ENCODE results near the gene PEX3. TPM values are rescaled to one million over a fixed set of nuclear protein-coding genes. Genes with fewer than 3 reads are reported as not detected.
"Not testable (repeated sequence)": the region's sequence is repeated elsewhere in the genome, so short reads cannot be mapped to it uniquely, and the experiment has no call there.

PEX3 gene
- total and polyA plus RNA-seq, 7 experiments from 2014 or later, result 10.9 to 28.8 (median 25.4) TPM

DNA sequence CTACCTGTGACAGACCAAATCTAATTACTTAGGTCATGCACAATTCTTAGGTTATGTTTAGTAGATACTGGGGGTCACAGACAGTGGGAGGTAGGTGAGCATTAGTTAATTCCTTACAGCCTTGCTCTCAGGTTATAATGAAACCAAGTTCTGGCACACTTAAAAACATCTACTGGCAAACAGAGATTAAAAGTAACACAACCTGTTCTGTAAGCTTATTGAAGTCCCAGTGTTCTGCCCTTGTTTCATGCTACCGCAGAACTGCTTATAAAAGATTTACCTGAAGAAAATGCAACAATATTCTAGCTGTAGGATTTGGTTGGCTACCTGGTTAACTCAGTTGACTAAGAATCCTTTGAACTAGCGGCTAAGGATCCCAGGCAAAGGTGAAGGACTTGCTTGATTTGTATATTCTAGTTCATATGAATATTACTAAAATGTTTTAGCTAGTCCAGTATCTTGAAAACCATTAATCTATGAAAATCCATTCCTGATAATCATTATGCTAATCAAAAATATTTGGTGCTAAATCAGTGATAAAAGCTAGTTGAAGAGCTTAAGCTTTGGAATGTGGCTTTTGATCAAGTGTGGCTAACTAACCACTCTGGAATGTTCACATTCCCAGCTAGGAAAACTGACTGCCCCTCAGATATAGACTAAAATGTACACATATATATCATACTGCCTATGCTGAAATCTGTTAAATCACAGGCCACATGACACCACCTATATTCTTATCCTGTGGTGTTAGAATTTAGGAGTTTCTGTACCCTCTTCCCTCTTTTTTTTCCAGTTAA is 7.2 kb downstream of the PEX3 start:
- intact Hi-C loops (cut with micrococcal nuclease), result no loop called here
- no peaks in the 10 kb centered on the region for H3K9me3 Mint-ChIP-seq
- no peak for DNase-seq
- H3K9me3 ChIP-seq (ENCODE audit: control insufficient read depth in 2 of 3, low read length in 3 of 3), result no peaks in the 10 kb centered on the region
- H3K4me1 Mint-ChIP-seq, result peaks cover 20 to 46% (median 35%) of the 10 kb centered on the region in 7 donors
- peaks cover 0 to 35% (median 0%) of the 10 kb centered on the region in 3 experiments for H3K36me3 ChIP-seq (ENCODE audit: control insufficient read depth in 2 of 3, insufficient read depth in 3 of 3, low read length in 3 of 3)
- H3K4me3 ChIP-seq (ENCODE audit: low read length), result no peak overlapping the region
- no peak overlapping the region for H3K27ac ChIP-seq (ENCODE audit: low read depth, low read length)
- no peak for ATAC-seq
- CTCF ChIA-PET, result interaction anchor here (0.6 to 1.2 kb wide), 2 partner anchors 30 to 1200 kb away, joined by 3 to 4 read pairs; no protein-coding TSS in a partner anchor
- peaks cover 0 to 3% of the 10 kb centered on the region in 2 donors for H3K4me1 ChIP-seq (ENCODE audit: control insufficient read depth in 2 of 2, insufficient read depth in 2 of 2, low read length in 2 of 2)
- H3K36me3 Mint-ChIP-seq, result peaks cover 5 to 29% (median 23%) of the 10 kb centered on the region in 5 donors
- H3K27me3 ChIP-seq (ENCODE audit: control insufficient read depth in 2 of 2, insufficient read depth in 2 of 2, low read length in 2 of 2), result no peaks in the 10 kb centered on the region
- peak overlapping the region in 1 of 9 donors; percentile 4 for H3K27ac Mint-ChIP-seq
- no peaks in the 10 kb centered on the region for H3K27me3 Mint-ChIP-seq
- no peak overlapping the region for H3K4me3 Mint-ChIP-seq
- POLR2A ChIA-PET, result no interaction called here

DNA sequence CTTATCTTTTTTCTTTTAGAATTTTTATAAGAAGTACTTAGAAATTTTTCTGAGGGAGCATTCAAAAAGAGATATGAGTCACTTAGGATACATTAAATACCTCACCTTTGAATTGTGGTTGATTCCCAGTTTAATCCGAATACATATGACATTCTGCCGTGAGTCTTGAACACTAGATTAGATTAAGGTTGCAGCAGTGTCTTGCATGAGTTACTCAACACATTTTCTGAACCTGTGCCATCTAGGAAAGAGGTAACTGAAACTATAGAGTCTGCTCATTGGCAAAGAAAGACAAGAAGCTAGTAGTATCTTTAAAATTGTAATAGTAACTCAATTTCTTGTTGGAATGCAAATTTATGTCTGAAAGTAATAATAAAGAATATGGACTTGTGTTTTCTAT is 14.9 kb downstream of the PEX3 start:
- ChIA-PET POLR2A (interaction anchor here (0.7 kb wide), 1 partner anchor 31 kb away, joined by 3 read pairs; no protein-coding TSS in a partner anchor), CTCF (no interaction called here)
- no peak for DNase-seq
- Histone ChIP-seq H3K4me3 (ENCODE audit: low read length) (no peak overlapping the region), H3K27me3 (ENCODE audit: control insufficient read depth in 2 of 2, insufficient read depth in 2 of 2, low read length in 2 of 2) (no peaks in the 10 kb centered on the region), H3K36me3 (ENCODE audit: control insufficient read depth in 2 of 3, insufficient read depth in 3 of 3, low read length in 3 of 3) (peaks cover 4 to 17% (median 4%) of the 10 kb centered on the region in 3 experiments), H3K4me1 (ENCODE audit: control insufficient read depth in 2 of 2, insufficient read depth in 2 of 2, low read length in 2 of 2) (no peaks in the 10 kb centered on the region), H3K9me3 (ENCODE audit: control insufficient read depth in 2 of 3, low read length in 3 of 3) (no peaks in the 10 kb centered on the region), H3K27ac (ENCODE audit: low read depth, low read length) (no peak overlapping the region)
- Mint-ChIP-seq H3K4me3 (no peak overlapping the region), H3K9me3 (peaks cover 0 to 3% (median 0%) of the 10 kb centered on the region in 11 donors), H3K27ac (no peak overlapping the region), H3K27me3 (no peaks in the 10 kb centered on the region), H3K36me3 (peaks cover 11 to 50% (median 37%) of the 10 kb centered on the region in 5 donors), H3K4me1 (peaks cover 0 to 16% (median 6%) of the 10 kb centered on the region in 7 donors)
- intact Hi-C loops (cut with micrococcal nuclease), result no loop called here
- no peak for ATAC-seq

GRCh38 chr6:143468026-143468425 is 17.4 kb downstream of the PEX3 start:
- Mint-ChIP-seq H3K9me3 (peaks cover 0 to 3% (median 0%) of the 10 kb centered on the region in 11 donors), H3K27ac (no peak overlapping the region), H3K27me3 (no peaks in the 10 kb centered on the region), H3K36me3 (peaks cover 7 to 59% (median 38%) of the 10 kb centered on the region in 5 donors), H3K4me1 (peaks cover 0 to 13% (median 4%) of the 10 kb centered on the region in 7 donors), H3K4me3 (no peak overlapping the region)
- Histone ChIP-seq H3K4me3 (ENCODE audit: low read length) (no peak overlapping the region), H3K36me3 (ENCODE audit: control insufficient read depth in 2 of 3, insufficient read depth in 3 of 3, low read length in 3 of 3) (peaks cover 4 to 17% (median 6%) of the 10 kb centered on the region in 3 experiments), H3K27me3 (ENCODE audit: control insufficient read depth in 2 of 2, insufficient read depth in 2 of 2, low read length in 2 of 2) (no peaks in the 10 kb centered on the region), H3K9me3 (ENCODE audit: control insufficient read depth in 2 of 3, low read length in 3 of 3) (no peaks in the 10 kb centered on the region), H3K27ac (ENCODE audit: low read depth, low read length) (no peak overlapping the region), H3K4me1 (ENCODE audit: control insufficient read depth in 2 of 2, insufficient read depth in 2 of 2, low read length in 2 of 2) (no peaks in the 10 kb centered on the region)
- DNase-seq (no peak), ATAC-seq (no peak)
- ChIA-PET POLR2A (no interaction called here), CTCF (no interaction called here)
- intact Hi-C loops (cut with micrococcal nuclease), result no loop called here

GRCh38 chr6:143468823-143469222 is 18.2 kb downstream of the PEX3 start:
- H3K27me3 Mint-ChIP-seq; H3K27ac Mint-ChIP-seq; H3K9me3 ChIP-seq (ENCODE audit: control insufficient read depth in 2 of 3, low read length in 3 of 3); H3K4me1 ChIP-seq (ENCODE audit: control insufficient read depth in 2 of 2, insufficient read depth in 2 of 2, low read length in 2 of 2); H3K27ac ChIP-seq (ENCODE audit: low read depth, low read length); POLR2A ChIA-PET; H3K9me3 Mint-ChIP-seq; intact Hi-C loops (cut with micrococcal nuclease); DNase-seq; H3K27me3 ChIP-seq (ENCODE audit: control insufficient read depth in 2 of 2, insufficient read depth in 2 of 2, low read length in 2 of 2); H3K4me3 ChIP-seq (ENCODE audit: low read length); ATAC-seq; H3K4me3 Mint-ChIP-seq; CTCF ChIA-PET: not testable (repeated sequence)
- peaks cover 4 to 24% (median 12%) of the 10 kb centered on the region in 3 experiments for H3K36me3 ChIP-seq (ENCODE audit: control insufficient read depth in 2 of 3, insufficient read depth in 3 of 3, low read length in 3 of 3)
- Mint-ChIP-seq H3K4me1 (peaks cover 0 to 12% (median 3%) of the 10 kb centered on the region in 7 donors), H3K36me3 (peaks cover 10 to 62% (median 38%) of the 10 kb centered on the region in 5 donors)

DNA sequence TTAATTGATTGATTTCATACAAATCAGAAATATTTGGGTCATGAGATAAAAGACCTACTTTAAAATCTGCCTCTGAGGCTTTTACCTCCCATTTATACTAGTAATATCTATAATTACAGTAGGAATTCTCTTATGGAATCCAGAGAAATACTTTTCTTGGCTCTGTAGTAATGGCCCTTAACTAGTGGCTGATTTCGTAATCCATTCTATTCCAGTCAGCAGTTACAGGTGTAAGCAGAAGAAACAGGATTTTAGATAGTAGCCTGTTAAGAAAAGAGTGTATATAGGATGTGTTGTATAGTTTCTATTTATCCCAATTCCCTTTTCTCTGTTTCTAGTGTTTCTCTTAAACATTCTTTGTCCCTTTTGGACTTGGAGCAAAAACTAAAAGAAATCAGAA is 21.2 kb downstream of the PEX3 start:
- peaks cover 21 to 74% (median 53%) of the 10 kb centered on the region in 5 donors for H3K36me3 Mint-ChIP-seq

GRCh38 chr6:143476545-143476944 is 25.9 kb downstream of the PEX3 start:
- H3K27ac ChIP-seq (ENCODE audit: low read depth, low read length), result no peak overlapping the region
- intact Hi-C loops (cut with micrococcal nuclease), result no loop called here
- no peak overlapping the region for H3K4me3 ChIP-seq (ENCODE audit: low read length)
- no peaks in the 10 kb centered on the region for H3K9me3 ChIP-seq (ENCODE audit: control insufficient read depth in 2 of 3, low read length in 3 of 3)
- POLR2A ChIA-PET, result no interaction called here
- H3K36me3 ChIP-seq (ENCODE audit: control insufficient read depth in 2 of 3, insufficient read depth in 3 of 3, low read length in 3 of 3), result peaks cover 3 to 40% (median 8%) of the 10 kb centered on the region in 3 experiments
- DNase-seq, result no peak
- ATAC-seq, result no peak
- Mint-ChIP-seq H3K4me1 (no peaks in the 10 kb centered on the region), H3K4me3 (no peak overlapping the region), H3K36me3 (peaks cover 22 to 74% (median 39%) of the 10 kb centered on the region in 5 donors), H3K27ac (no peak overlapping the region), H3K9me3 (no peaks in the 10 kb centered on the region), H3K27me3 (no peaks in the 10 kb centered on the region)
- H3K4me1 ChIP-seq (ENCODE audit: control insufficient read depth in 2 of 2, insufficient read depth in 2 of 2, low read length in 2 of 2), result no peaks in the 10 kb centered on the region
- CTCF ChIA-PET, result no interaction called here
- H3K27me3 ChIP-seq (ENCODE audit: control insufficient read depth in 2 of 2, insufficient read depth in 2 of 2, low read length in 2 of 2), result no peaks in the 10 kb centered on the region

More for the DNA sequence above, 21.2 kb downstream of the PEX3 start:
- ChIA-PET POLR2A (no interaction called here), CTCF (no interaction called here)
- Mint-ChIP-seq H3K4me1 (peaks cover 0 to 5% (median 0%) of the 10 kb centered on the region in 7 donors), H3K9me3 (peaks cover 0 to 3% (median 0%) of the 10 kb centered on the region in 11 donors), H3K27ac (no peak overlapping the region), H3K27me3 (no peaks in the 10 kb centered on the region), H3K4me3 (no peak overlapping the region)
- DNase-seq (no peak), ATAC-seq (no peak)
- H3K27ac ChIP-seq (ENCODE audit: low read depth, low read length), result no peak overlapping the region
- H3K36me3 ChIP-seq (ENCODE audit: control insufficient read depth in 2 of 3, insufficient read depth in 3 of 3, low read length in 3 of 3), result peaks cover 3 to 35% (median 12%) of the 10 kb centered on the region in 3 experiments
- no peaks in the 10 kb centered on the region for H3K4me1 ChIP-seq (ENCODE audit: control insufficient read depth in 2 of 2, insufficient read depth in 2 of 2, low read length in 2 of 2)
- no peaks in the 10 kb centered on the region for H3K27me3 ChIP-seq (ENCODE audit: control insufficient read depth in 2 of 2, insufficient read depth in 2 of 2, low read length in 2 of 2)
- intact Hi-C loops (cut with micrococcal nuclease), result no loop called here
- H3K4me3 ChIP-seq (ENCODE audit: low read length), result no peak overlapping the region
- no peaks in the 10 kb centered on the region for H3K9me3 ChIP-seq (ENCODE audit: control insufficient read depth in 2 of 3, low read length in 3 of 3)

Measured in naive thymus-derived CD4-positive, alpha-beta T cell (primary cell).